SU-DHL-6 (cell line): ENCODE results near the gene PRAMEF1.
"Not testable (repeated sequence)": the region's sequence is repeated elsewhere in the genome, so short reads cannot be mapped to it uniquely, and the experiment has no call there.

Source experiments
- CTCF ChIP-seq: fragments of 200-600 bp; sonication (generic); IDR thresholded peaks from one replicate; pipeline ENCODE4 v1.5.1; 2017; ENCODE audit warnings: antibody characterized with exemption, mild to moderate bottlenecking, low read length, moderate library complexity; ENCODE audit not compliant: insufficient read depth, poor library complexity, severe bottlenecking
- EZH2phosphoT487 ChIP-seq: fragments of 200-600 bp; sonication (generic), shearing (Covaris generic); conservative IDR thresholded peaks from 2 replicates; pipeline ENCODE4 v1.6.1; 2018; ENCODE audit warnings: mild to moderate bottlenecking, antibody characterized with exemption, low read length, moderate library complexity, mixed read lengths

- TF ChIP-seq CTCF, EZH2phosphoT487: not testable (repeated sequence)
Measured at GRCh38 chr1:12833251-12833650, 42.1 kb downstream of the PRAMEF1 start.
